Loucy (cell line): Measurements from ENCODE around the gene ATXN7L2.
"Not testable (repeated sequence)": the region's sequence is repeated elsewhere in the genome, so short reads cannot be mapped to it uniquely, and the experiment has no call there.

Source experiments
- H2AFZ ChIP-seq: fragments of 200-600 bp; sonication (generic); 2 replicates; pipeline ENCODE4 v1.6.0; 2016; ENCODE audit warnings: antibody characterized with exemption, mild to moderate bottlenecking, low read length, moderate library complexity
- H3F3A ChIP-seq: fragments of 200-600 bp; 2 replicates; pipeline ENCODE4 v1.6.0; 2016; ENCODE audit warnings: antibody characterized with exemption, low read depth, mild to moderate bottlenecking
- H3K27me3 ChIP-seq: fragments of 200-600 bp; sonication (generic); 2 replicates; pipeline ENCODE4 v1.6.1; 2014; ENCODE audit warnings: low read length, mild to moderate bottlenecking; ENCODE audit not compliant: insufficient read depth, poor library complexity, severe bottlenecking
- H3K36me3 ChIP-seq: fragments of 200-600 bp; sonication (generic); 2 replicates; pipeline ENCODE4 v1.6.1; 2016; ENCODE audit warnings: low read length; ENCODE audit not compliant: insufficient read depth
- H3K4me1 ChIP-seq: fragments of 200-600 bp; sonication (generic); 2 replicates; pipeline ENCODE4 v1.5.1; 2014; ENCODE audit warnings: low read length, mild to moderate bottlenecking; ENCODE audit not compliant: insufficient read depth, poor library complexity, severe bottlenecking
- H3K4me2 ChIP-seq: fragments of 200-600 bp; sonication (generic); 2 replicates; pipeline ENCODE4 v1.6.0; 2014; ENCODE audit warnings: antibody characterized with exemption, low read length, low read depth, mild to moderate bottlenecking; ENCODE audit not compliant: poor library complexity, severe bottlenecking
- H3K4me3 ChIP-seq: fragments of 200-600 bp; sonication (generic); 2 replicates; pipeline ENCODE4 v1.5.1; 2014; ENCODE audit warnings: low read length, mild to moderate bottlenecking, mixed read lengths; ENCODE audit not compliant: poor library complexity, severe bottlenecking
- H3K79me2 ChIP-seq: fragments of 200-600 bp; sonication (generic); 2 replicates; pipeline ENCODE4 v1.6.1; 2014; ENCODE audit warnings: low read length; ENCODE audit not compliant: insufficient read depth
- H3K9ac ChIP-seq: fragments of 200-600 bp; sonication (generic); 2 replicates; pipeline ENCODE4 v1.6.0; 2014; ENCODE audit warnings: mild to moderate bottlenecking, low read depth, low read length, moderate library complexity; ENCODE audit not compliant: poor library complexity, severe bottlenecking
- H3K9me2 ChIP-seq: fragments of 200-600 bp; sonication (generic); replicated peaks from 2 replicates; pipeline ENCODE4 v1.6.1; 2016; ENCODE audit warnings: low read depth, low read length, mixed read lengths
- H3K9me3 ChIP-seq: fragments of 200-600 bp; sonication (generic); 2 replicates; pipeline ENCODE4 v1.6.1; 2014; ENCODE audit warnings: mild to moderate bottlenecking, antibody characterized with exemption, low read length, low read depth; ENCODE audit not compliant: insufficient read depth
- H4K20me1 ChIP-seq: fragments of 200-600 bp; sonication (generic); 2 replicates; pipeline ENCODE4 v1.6.0; 2014; ENCODE audit warnings: antibody characterized with exemption, low read length, mild to moderate bottlenecking; ENCODE audit not compliant: insufficient read depth, poor library complexity, severe bottlenecking
- CTCF ChIP-seq: fragments of 200-600 bp; sonication (generic); conservative IDR thresholded peaks from 2 replicates; pipeline ENCODE4 v1.5.1; 2014; ENCODE audit warnings: mild to moderate bottlenecking, antibody characterized with exemption, low read length
- EZH2phosphoT487 ChIP-seq: fragments of 200-600 bp; IDR thresholded peaks from 2 replicates; pipeline ENCODE4 v1.6.1; 2018; ENCODE audit warnings: antibody characterized with exemption, mild to moderate bottlenecking, moderate library complexity, borderline replicate concordance

Gene ATXN7L2

GRCh38 chr1:109472779-109473178 lies 10.9 kb upstream of the ATXN7L2 start:
- H3K9ac ChIP-seq = no peak overlapping the region
- no peaks in the 10 kb centered on the region for H3K9me3 ChIP-seq
- no peak overlapping the region for H2AFZ ChIP-seq
- no peaks in the 10 kb centered on the region for H4K20me1 ChIP-seq
- H3K79me2 ChIP-seq = no peaks in the 10 kb centered on the region
- no peaks in the 10 kb centered on the region for H3K9me2 ChIP-seq
- peaks cover 6% of the 10 kb centered on the region for H3K4me1 ChIP-seq
- H3K4me3 ChIP-seq = no peak overlapping the region
- H3K36me3 ChIP-seq = no peaks in the 10 kb centered on the region
- no peaks in the 10 kb centered on the region for H3F3A ChIP-seq
- TF ChIP-seq CTCF = no peak
- no peak for TF ChIP-seq EZH2phosphoT487
- H3K4me2 ChIP-seq = no peak overlapping the region
- no peaks in the 10 kb centered on the region for H3K27me3 ChIP-seq

- not testable (repeated sequence) for H3K27me3 ChIP-seq
These were observed 10.2 kb upstream of the ATXN7L2 start for GRCh38 chr1:109473284-109474057.

GRCh38 chr1:109474697-109475096 lies 9.0 kb upstream of the ATXN7L2 start:
- Histone ChIP-seq H3K4me1 (peaks cover 9% of the 10 kb centered on the region), H3K36me3 (no peaks in the 10 kb centered on the region), H3K9ac (no peak overlapping the region), H3K9me2 (no peaks in the 10 kb centered on the region), H3K9me3 (no peaks in the 10 kb centered on the region), H4K20me1 (no peaks in the 10 kb centered on the region), H3K27me3 (no peaks in the 10 kb centered on the region), H3K4me3 (no peak overlapping the region), H2AFZ (no peak overlapping the region), H3F3A (no peaks in the 10 kb centered on the region), H3K79me2 (no peaks in the 10 kb centered on the region), H3K4me2 (no peak overlapping the region)
- TF ChIP-seq EZH2phosphoT487 = no peak
- no peak for TF ChIP-seq CTCF

More at GRCh38 chr1:109473284-109474057, 10.2 kb upstream of the ATXN7L2 start:
- H3K79me2 ChIP-seq, H3K4me2 ChIP-seq, H3K9ac ChIP-seq, H3K4me3 ChIP-seq, H3K9me2 ChIP-seq, H3F3A ChIP-seq, H3K9me3 ChIP-seq, H3K36me3 ChIP-seq, H4K20me1 ChIP-seq, H2AFZ ChIP-seq: not testable (repeated sequence)
- peaks cover 11% of the 10 kb centered on the region for H3K4me1 ChIP-seq

- H3K4me3 ChIP-seq = no peak overlapping the region
- no peak for TF ChIP-seq CTCF
These were observed 8.4 kb upstream of the ATXN7L2 start for GRCh38 chr1:109475261-109475660.

More at GRCh38 chr1:109475261-109475660, 8.4 kb upstream of the ATXN7L2 start:
- no peaks in the 10 kb centered on the region for H3K27me3 ChIP-seq
- no peak overlapping the region for H2AFZ ChIP-seq
- no peak overlapping the region for H3K4me2 ChIP-seq
- H3K9ac ChIP-seq = no peak overlapping the region
- peaks cover 9% of the 10 kb centered on the region for H3K4me1 ChIP-seq
- no peaks in the 10 kb centered on the region for H3F3A ChIP-seq
- H3K9me2 ChIP-seq = no peaks in the 10 kb centered on the region
- H4K20me1 ChIP-seq = no peaks in the 10 kb centered on the region
- H3K79me2 ChIP-seq = no peaks in the 10 kb centered on the region
- H3K9me3 ChIP-seq = no peaks in the 10 kb centered on the region
- no peaks in the 10 kb centered on the region for H3K36me3 ChIP-seq
